CD4-positive, alpha-beta T cell treated with Interleukin-17A for 1 hour (primary cell): ENCODE measurements around the gene GRM4.
"Not testable (repeated sequence)": the region's sequence is repeated elsewhere in the genome, so short reads cannot be mapped to it uniquely, and the experiment has no call there.

Experiments
- DNase-seq: peaks from one replicate; pipeline ENCODE4 v3.0.0-alpha.2; 2020

Gene GRM4

GRCh38 chr6:34018026-34018425 lies 127.9 kb downstream of the GRM4 start:
- no peak for DNase-seq

- DNase-seq = no peak
Measured at GRCh38 chr6:34017106-34017805, 128.6 kb downstream of the GRM4 start.

GRCh38 chr6:34016573-34016972 lies 129.3 kb downstream of the GRM4 start:
- not testable (repeated sequence) for DNase-seq

GRCh38 chr6:34015586-34015985 lies 130.3 kb downstream of the GRM4 start:
- DNase-seq = no peak

- no peak for DNase-seq
Measured at GRCh38 chr6:34011264-34011663, 134.6 kb downstream of the GRM4 start.

- no peak for DNase-seq
Measured at GRCh38 chr6:34005901-34006531, 139.9 kb downstream of the GRM4 start.

- DNase-seq = no peak
Measured at GRCh38 chr6:34004706-34005105, 141.2 kb downstream of the GRM4 start.

GRCh38 chr6:34003962-34004361 lies 141.9 kb downstream of the GRM4 start:
- DNase-seq = no peak

- DNase-seq = no peak
Measured at GRCh38 chr6:34001706-34002621, 143.9 kb downstream of the GRM4 start.

- no peak for DNase-seq
Measured at GRCh38 chr6:34000281-34000680, 145.6 kb downstream of the GRM4 start.

GRCh38 chr6:33999567-33999966 lies 146.3 kb downstream of the GRM4 start:
- DNase-seq = no peak

- DNase-seq = no peak
Measured at GRCh38 chr6:33998660-33999059, 147.2 kb downstream of the GRM4 start.

GRCh38 chr6:33997265-33997664 lies 148.6 kb downstream of the GRM4 start:
- no peak for DNase-seq

- DNase-seq = no peak
Measured at GRCh38 chr6:33996120-33996475, 149.8 kb downstream of the GRM4 start.

- no peak for DNase-seq
Measured at GRCh38 chr6:33995309-33996119, 150.4 kb downstream of the GRM4 start.

- no peak for DNase-seq
Measured at GRCh38 chr6:33994472-33995308, 151.2 kb downstream of the GRM4 start.

GRCh38 chr6:33993653-33994471 lies 152.0 kb downstream of the GRM4 start:
- DNase-seq = no peak

- DNase-seq = no peak
Measured at GRCh38 chr6:33993091-33993490, 152.8 kb downstream of the GRM4 start.

- no peak for DNase-seq
Measured at GRCh38 chr6:33992191-33992590, 153.7 kb downstream of the GRM4 start.

GRCh38 chr6:33991610-33992009 lies 154.3 kb downstream of the GRM4 start:
- DNase-seq = no peak

GRCh38 chr6:33990061-33990541 lies 155.8 kb downstream of the GRM4 start:
- no peak for DNase-seq
